ENCODE results near the gene CUEDC1. TPM values are rescaled to one million over a fixed set of nuclear protein-coding genes. Genes with fewer than 3 reads are reported as not detected.

CUEDC1 gene
- total RNA-seq, 1 donor: 25.7 TPM

GRCh38 chr17:57957120-57957850 is 2.1 kb upstream of the CUEDC1 start:
- DNase-seq (ENCODE audit: low read depth): no peak

DNA sequence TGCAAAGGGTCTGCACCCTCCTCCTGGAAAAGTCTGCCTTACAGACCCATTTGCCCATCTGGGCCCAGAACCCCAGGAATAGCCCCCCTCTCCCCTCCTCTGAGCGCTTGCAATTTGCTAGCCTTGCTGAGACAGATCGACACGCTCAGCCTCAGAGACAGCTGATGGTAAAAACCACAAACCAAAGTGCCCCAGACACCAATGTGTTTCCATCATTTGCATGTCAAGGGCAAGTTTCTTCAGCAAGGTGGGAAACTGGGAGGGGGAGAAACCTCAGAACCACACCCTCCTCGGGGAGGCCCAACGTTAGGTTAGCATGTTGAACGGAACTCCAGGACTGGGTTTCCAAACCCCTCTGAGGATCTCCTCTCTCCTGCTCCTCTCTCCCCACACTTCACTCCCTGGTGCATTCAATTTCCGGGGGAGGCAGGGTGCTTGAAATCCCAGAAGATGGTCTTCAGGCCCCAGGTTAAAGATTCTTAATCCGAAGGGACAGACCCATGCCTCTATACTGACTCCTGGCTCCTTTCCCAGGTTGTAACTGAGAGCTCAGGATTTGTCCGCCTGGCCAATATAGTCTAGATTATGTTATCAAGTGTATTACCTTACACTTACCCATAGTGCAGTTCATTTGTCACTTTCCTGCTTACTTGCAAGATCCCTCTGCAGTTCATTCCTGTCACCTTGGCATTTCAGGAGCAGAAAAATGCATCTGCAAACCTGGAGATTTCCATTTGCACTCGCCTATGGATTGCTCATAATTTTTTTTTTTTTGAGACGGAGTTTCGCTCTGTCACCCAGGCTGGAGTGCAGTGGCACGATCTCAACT is 1.3 kb upstream of the CUEDC1 start:
- DNase-seq (ENCODE audit: low read depth): no peak
- no peak overlapping the region for H3K4me3 ChIP-seq (ENCODE audit: low read depth, low read length)
- TF ChIP-seq CTCF (IDR thresholded peaks at IDR 0.05; ENCODE audit: insufficient read depth, low read length): no peak

More at GRCh38 chr17:57957120-57957850, 2.1 kb upstream of the CUEDC1 start:
- no peak for TF ChIP-seq CTCF (IDR thresholded peaks at IDR 0.05; ENCODE audit: insufficient read depth, low read length)
- no peak overlapping the region for H3K4me3 ChIP-seq (ENCODE audit: low read depth, low read length)

- peak overlapping the region; percentile 78 for H3K4me3 ChIP-seq (ENCODE audit: low read depth, low read length)
- DNase-seq (ENCODE audit: low read depth): peak; percentile 65
- TF ChIP-seq CTCF (IDR thresholded peaks at IDR 0.05; ENCODE audit: insufficient read depth, low read length): no peak
These were observed 622 bp downstream of the CUEDC1 start for GRCh38 chr17:57954397-57955182.

DNA sequence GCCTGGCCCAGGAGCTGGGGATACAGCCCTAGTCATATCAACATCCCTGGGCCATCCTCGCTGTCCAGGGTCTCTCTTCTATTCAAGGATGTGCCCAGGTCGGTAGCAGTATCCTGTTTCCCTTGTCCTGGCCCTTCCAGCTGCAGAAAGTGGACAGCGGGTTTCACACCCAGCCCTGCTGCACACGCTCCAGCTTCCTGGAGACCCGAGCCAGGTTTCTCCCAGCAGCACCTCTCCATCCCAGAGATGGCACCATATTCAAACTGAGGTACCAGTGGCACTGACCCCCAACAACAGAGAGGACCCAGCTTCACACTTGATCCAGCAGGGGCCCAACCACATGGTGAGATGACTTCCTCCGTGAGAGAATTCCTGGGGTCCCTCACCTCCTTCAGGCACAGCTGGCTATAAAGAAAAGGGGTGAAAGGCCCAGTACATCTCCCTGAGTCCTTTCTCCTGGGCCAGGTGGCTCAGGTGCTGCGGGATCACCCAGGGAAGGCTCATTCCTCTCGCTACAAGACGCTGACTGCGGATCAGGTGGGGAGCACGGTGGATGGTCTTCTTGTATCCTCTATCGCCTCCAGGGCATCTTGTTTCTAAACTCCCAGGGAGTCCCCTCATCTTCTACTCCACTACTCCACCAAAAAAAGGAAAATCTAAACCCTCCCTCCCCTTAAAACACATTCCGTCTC is 1.4 kb downstream of the CUEDC1 start:
- TF ChIP-seq CTCF (IDR thresholded peaks at IDR 0.05; ENCODE audit: insufficient read depth, low read length): no peak
- DNase-seq (ENCODE audit: low read depth): no peak
- peak overlapping the region; percentile 78 for H3K4me3 ChIP-seq (ENCODE audit: low read depth, low read length)

DNA sequence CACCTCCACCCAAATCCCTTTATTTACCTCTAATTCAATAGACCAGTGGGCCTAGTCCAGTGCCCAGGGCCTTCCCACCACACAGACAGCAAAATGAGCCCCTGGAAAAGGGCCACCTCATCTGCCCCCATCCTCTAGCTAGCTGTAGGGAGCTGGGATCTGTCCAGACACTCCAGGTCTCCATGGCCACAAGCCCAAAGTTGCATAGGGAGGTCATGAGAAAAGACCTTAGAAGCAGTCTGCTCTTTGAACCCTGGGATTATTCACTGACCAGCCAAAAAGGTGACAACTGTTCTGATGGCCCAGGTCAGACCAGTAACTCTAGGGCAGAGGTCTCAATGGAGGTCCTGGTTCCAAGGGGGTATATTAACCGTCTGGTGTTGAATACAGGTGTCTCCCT is 2.0 kb downstream of the CUEDC1 start:
- no peak for DNase-seq (ENCODE audit: low read depth)
- H3K4me3 ChIP-seq (ENCODE audit: low read depth, low read length): no peak overlapping the region

More for the DNA sequence above, 2.0 kb downstream of the CUEDC1 start:
- TF ChIP-seq CTCF (IDR thresholded peaks at IDR 0.05; ENCODE audit: insufficient read depth, low read length): no peak
